Mesendoderm (in vitro differentiated cells): ENCODE results near the gene HRAS.
A peak's percentile ranks its signal among the peaks of the same experiment; 100 is the strongest.

Experiments
- DNase-seq: peaks from one replicate; pipeline ENCODE4 v3.0.0; 2013
- H2AK5ac ChIP-seq: 2 replicates; pipeline ENCODE4 v1.6.1; 2013; ENCODE audit warnings: low read length, inconsistent platforms
- H2BK120ac ChIP-seq: 2 replicates; pipeline ENCODE4 v1.6.1; 2013; ENCODE audit warnings: low read depth, mild to moderate bottlenecking, low read length, moderate library complexity, mixed read lengths
- H2BK15ac ChIP-seq: replicated peaks from 2 replicates; pipeline ENCODE4 v1.6.1; 2013; ENCODE audit warnings: low read depth, mild to moderate bottlenecking, moderate library complexity
- H2BK5ac ChIP-seq: 2 replicates; pipeline ENCODE4 v1.6.1; 2013; ENCODE audit warnings: low read length, inconsistent platforms
- H3K18ac ChIP-seq: 2 replicates; pipeline ENCODE4 v1.6.1; 2013; ENCODE audit warnings: mild to moderate bottlenecking, low read length, mixed read lengths
- H3K23ac ChIP-seq: one replicate; pipeline ENCODE4 v1.6.1; 2013; ENCODE audit warnings: low read length
- H3K27ac ChIP-seq: 2 replicates; pipeline ENCODE4 v1.5.1; 2013; ENCODE audit warnings: low read depth, mild to moderate bottlenecking, inconsistent platforms, low read length, moderate library complexity
- H3K27me3 ChIP-seq: 2 replicates; pipeline ENCODE4 v1.6.1; 2013; ENCODE audit warnings: low read length, control low read depth, mild to moderate bottlenecking, inconsistent platforms; ENCODE audit not compliant: insufficient read depth, poor library complexity
- H3K36me3 ChIP-seq: 2 replicates; pipeline ENCODE4 v1.6.1; 2013; ENCODE audit warnings: low read length, inconsistent platforms; ENCODE audit not compliant: control insufficient read depth, insufficient read depth
- H3K4ac ChIP-seq: one replicate; pipeline ENCODE4 v1.6.1; 2013; ENCODE audit warnings: low read depth, mild to moderate bottlenecking, low read length, moderate library complexity
- H3K4me1 ChIP-seq: 2 replicates; pipeline ENCODE4 v1.6.1; 2013; ENCODE audit warnings: low read depth, low read length, inconsistent platforms; ENCODE audit not compliant: control insufficient read depth
- H3K4me2 ChIP-seq: 2 replicates; pipeline ENCODE4 v1.6.1; 2013; ENCODE audit warnings: low read length
- H3K4me3 ChIP-seq: 2 replicates; pipeline ENCODE4 v1.5.1; 2013; ENCODE audit warnings: mild to moderate bottlenecking, low read length
- H3K56ac ChIP-seq: one replicate; pipeline ENCODE4 v1.6.1; 2013; ENCODE audit warnings: low read length
- H3K79me1 ChIP-seq: 2 replicates; pipeline ENCODE4 v1.6.1; 2013; ENCODE audit warnings: low read length, inconsistent platforms
- H3K79me2 ChIP-seq: 2 replicates; pipeline ENCODE4 v1.6.1; 2013; ENCODE audit warnings: mild to moderate bottlenecking, low read length; ENCODE audit not compliant: control insufficient read depth, insufficient read depth
- H3K9ac ChIP-seq: 2 replicates; pipeline ENCODE4 v1.6.1; 2013; ENCODE audit warnings: low read length, inconsistent platforms
- H4K5ac ChIP-seq: one replicate; pipeline ENCODE4 v1.6.1; 2013; ENCODE audit warnings: low read length
- H4K8ac ChIP-seq: one replicate; pipeline ENCODE4 v1.6.1; 2013; ENCODE audit warnings: low read depth, mild to moderate bottlenecking, control low read depth, low read length, moderate library complexity
- WGBS: extraction: QIAGEN DNeasy Blood & Tissue Kit; methylation state at CpG from one replicate; pipeline ENCODE4 v1.1.7; 2013; ENCODE audit warnings: low lambda C conversion rate, missing lambda C conversion rate; ENCODE audit not compliant: insufficient coverage; ENCODE audit errors: extremely low coverage; 5-methylcytosine and 5-hydroxymethylcytosine counted together

HRAS gene

DNA sequence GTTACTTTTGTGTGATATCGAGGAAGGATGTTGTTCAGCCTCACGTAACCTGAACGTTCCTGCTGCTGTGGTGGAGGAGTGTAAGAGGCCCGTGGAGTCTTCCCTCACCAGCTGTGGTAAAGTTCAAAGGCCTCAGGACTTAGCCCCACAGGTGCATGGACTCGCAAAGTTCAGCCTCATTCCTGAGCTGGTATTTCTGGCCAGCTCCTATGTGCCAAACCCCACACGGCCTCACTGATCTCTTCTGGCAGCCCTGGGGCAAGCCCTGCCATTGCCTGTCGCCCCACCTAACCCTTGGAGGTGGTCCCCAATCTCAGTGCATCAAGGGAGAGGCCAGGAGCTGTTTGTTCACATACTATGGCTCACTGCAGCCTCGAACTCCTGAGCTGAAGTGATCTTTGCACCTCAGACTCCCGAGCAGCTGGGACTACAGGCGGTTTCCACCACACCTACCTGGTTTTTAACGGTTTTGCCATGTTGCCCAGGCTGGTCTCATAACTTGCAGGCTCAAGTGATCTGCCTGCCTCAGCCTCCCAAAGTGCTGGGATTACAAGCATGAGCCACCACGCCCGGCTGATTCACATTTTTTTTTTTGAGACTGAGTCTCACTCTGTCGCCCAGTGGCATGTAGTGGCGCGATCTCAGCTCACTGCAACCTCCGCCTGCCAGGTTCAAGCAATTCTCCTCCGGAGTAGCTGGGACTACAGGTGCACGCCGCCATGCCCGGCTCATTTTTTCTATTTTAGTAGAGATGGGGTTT lies 43.1 kb upstream of the HRAS start:
- Histone ChIP-seq H3K23ac (no peak overlapping the region), H3K9ac (peak overlapping the region; percentile 95), H3K18ac (no peak overlapping the region), H4K8ac (no peak overlapping the region), H3K36me3 (peaks cover 4% of the 10 kb centered on the region), H3K4ac (no peak overlapping the region), H3K56ac (peak overlapping the region; percentile 7), H3K27ac (no peak overlapping the region), H3K4me2 (no peak overlapping the region), H2BK5ac (no peak overlapping the region), H3K79me2 (peaks cover 49% of the 10 kb centered on the region), H3K79me1 (peaks cover 18% of the 10 kb centered on the region), H3K4me3 (no peak overlapping the region), H2AK5ac (no peak overlapping the region), H2BK120ac (no peak overlapping the region), H4K5ac (no peak overlapping the region), H2BK15ac (no peak overlapping the region), H3K4me1 (peaks cover 3% of the 10 kb centered on the region), H3K27me3 (peaks cover 7% of the 10 kb centered on the region)
- no peak for DNase-seq
- no CpG with 5 or more reads among the region's 21 CpGs for WGBS

DNA sequence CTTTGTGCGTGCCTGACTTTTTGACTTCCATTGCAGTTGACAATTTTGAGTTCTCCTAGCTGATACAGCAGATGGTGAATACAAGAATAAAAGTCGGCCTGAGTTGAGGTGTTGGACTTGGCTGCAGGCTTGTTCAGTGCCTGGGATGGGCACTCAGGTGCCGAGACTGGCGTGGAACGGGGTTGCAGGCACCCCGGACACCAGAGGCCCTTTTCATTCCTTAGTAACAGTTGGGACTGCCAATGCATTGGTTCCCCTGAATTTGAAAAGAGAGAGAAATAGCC lies 42.2 kb upstream of the HRAS start:
- H3K79me1 ChIP-seq, result peaks cover 17% of the 10 kb centered on the region
- H3K27me3 ChIP-seq, result peaks cover 7% of the 10 kb centered on the region
- H3K56ac ChIP-seq, result peak overlapping the region; percentile 95
- H3K79me2 ChIP-seq, result peaks cover 49% of the 10 kb centered on the region
- H3K36me3 ChIP-seq, result peaks cover 3% of the 10 kb centered on the region
- no peak overlapping the region for H4K8ac ChIP-seq
- WGBS, result no CpG with 5 or more reads among the region's 6 CpGs
- no peak overlapping the region for H3K23ac ChIP-seq
- no peak overlapping the region for H2BK5ac ChIP-seq
- H4K5ac ChIP-seq, result no peak overlapping the region
- no peak overlapping the region for H2AK5ac ChIP-seq
- no peak overlapping the region for H3K18ac ChIP-seq
- H3K9ac ChIP-seq, result peak overlapping the region; percentile 95
- no peak overlapping the region for H3K4ac ChIP-seq
- H3K4me2 ChIP-seq, result peak overlapping the region; percentile 88
- no peak for DNase-seq
- H2BK120ac ChIP-seq, result no peak overlapping the region
- peaks cover 3% of the 10 kb centered on the region for H3K4me1 ChIP-seq
- peak overlapping the region; percentile 1 for H3K4me3 ChIP-seq
- H2BK15ac ChIP-seq, result no peak overlapping the region
- H3K27ac ChIP-seq, result no peak overlapping the region

DNA sequence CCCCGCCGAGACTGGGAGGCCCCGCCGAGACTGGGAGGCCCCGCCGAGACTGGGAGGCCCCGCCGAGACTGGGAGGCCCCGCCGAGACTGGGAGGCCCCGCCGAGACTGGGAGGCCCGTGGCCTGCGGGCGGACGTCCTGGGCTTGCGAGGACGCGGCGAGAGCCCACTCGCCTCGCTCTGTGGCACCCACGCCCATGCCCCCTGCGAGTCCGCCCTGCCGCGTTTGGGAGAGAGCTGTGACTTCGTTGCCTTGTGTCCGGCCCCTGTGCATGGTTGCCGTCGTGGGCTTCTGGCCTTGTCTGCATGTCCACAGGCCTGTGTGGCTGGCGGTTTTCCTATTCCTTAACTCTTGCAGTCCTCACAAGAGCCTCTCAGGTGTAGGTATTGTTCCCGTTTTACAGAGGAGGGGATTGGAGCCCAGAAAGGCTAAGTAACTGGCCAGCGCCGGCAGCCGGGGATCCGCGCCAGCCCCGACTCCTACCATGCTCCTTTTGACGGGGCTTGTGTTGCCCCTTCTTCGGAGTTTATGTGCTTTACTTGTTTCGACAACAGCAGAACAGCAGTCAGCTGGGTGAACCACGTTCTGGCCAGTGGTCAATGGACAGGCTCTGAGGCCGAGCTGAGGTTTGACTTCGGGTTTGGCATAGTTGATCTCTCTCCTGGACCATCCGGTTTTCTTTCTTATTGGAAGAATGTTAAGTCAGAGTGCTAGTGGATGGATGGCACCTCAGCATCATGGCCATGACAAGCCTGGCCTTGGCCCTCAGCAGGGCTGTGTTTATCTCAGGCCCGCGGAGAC lies 41.6 kb upstream of the HRAS start:
- Histone ChIP-seq H3K56ac (peak overlapping the region; percentile 95), H3K23ac (no peak overlapping the region), H2BK120ac (no peak overlapping the region), H2BK15ac (no peak overlapping the region), H3K4me1 (peaks cover 3% of the 10 kb centered on the region), H3K27ac (no peak overlapping the region), H2AK5ac (no peak overlapping the region), H3K79me2 (peaks cover 49% of the 10 kb centered on the region), H3K27me3 (peaks cover 7% of the 10 kb centered on the region), H3K4me2 (peak overlapping the region; percentile 88), H4K5ac (no peak overlapping the region), H3K18ac (no peak overlapping the region), H3K4ac (no peak overlapping the region), H3K79me1 (peaks cover 17% of the 10 kb centered on the region), H3K4me3 (peak overlapping the region; percentile 87), H3K36me3 (peaks cover 3% of the 10 kb centered on the region), H3K9ac (peak overlapping the region; percentile 95), H4K8ac (no peak overlapping the region), H2BK5ac (no peak overlapping the region)
- WGBS, result no CpG with 5 or more reads among the region's 48 CpGs
- DNase-seq, result no peak

DNA sequence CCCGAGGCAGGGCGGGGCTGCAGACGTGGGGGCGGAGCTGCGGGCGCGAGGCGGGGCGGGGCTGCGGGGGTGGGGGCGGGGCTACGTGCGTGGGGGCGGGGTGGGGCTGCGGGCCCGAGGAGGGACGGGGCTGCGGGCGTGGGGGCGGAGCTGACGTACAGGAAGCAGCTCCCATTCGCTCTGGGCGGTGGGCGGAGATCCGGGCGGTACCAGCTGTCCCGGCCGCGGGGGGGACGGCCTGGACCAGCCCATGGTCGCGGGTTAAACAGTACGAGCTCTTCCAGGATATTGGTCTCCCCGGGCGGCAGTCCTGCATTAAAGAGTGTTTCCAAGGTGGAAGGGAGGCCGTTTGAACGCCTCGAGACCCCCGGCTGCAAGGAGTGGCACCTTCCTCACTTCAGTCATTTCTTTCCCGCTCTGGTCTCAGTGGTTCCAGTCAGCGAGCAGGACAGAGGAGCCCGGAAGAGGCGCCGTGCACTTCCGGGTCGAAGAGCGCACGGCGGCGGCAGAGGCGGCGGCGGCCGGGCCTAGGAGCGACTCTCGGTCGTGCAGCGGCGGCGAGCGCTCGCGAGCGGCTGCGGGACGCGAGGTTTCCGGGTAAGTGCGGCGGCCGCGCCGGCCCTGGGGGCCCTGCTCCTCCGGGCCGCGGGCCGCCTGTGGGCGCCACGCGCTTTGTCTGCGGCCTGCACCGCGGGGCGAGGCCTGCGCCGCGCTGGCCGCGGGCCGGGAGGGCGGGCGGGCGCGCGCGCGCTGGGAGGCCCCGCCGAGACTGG lies 40.8 kb upstream of the HRAS start, which contains the start of gene PHRF1:
Gene PHRF1, plus strand, starts transcription at position 475 of the 773 bp plus-strand sequence. CDS start 5,043 bp downstream, outside the sequence.
- Histone ChIP-seq H2BK120ac (peak within 1 kb of the TSS; percentile 63), H4K5ac (no peak within 1 kb of the TSS), H3K9ac (peak within 1 kb of the TSS; percentile 95), H3K4ac (no peak within 1 kb of the TSS), H2BK15ac (no peak within 1 kb of the TSS), H3K23ac (peak within 1 kb of the TSS; percentile 72), H3K4me1 (peaks cover 3% of the 10 kb centered on the region), H3K56ac (peak within 1 kb of the TSS; percentile 96), H3K27ac (peak within 1 kb of the TSS; percentile 42), H3K36me3 (no peaks in the 10 kb centered on the region), H3K18ac (peak within 1 kb of the TSS; percentile 62), H3K4me3 (peak within 1 kb of the TSS; percentile 87), H2AK5ac (no peak within 1 kb of the TSS), H3K27me3 (peaks cover 7% of the 10 kb centered on the region), H2BK5ac (peak within 1 kb of the TSS; percentile 96), H3K79me2 (peaks cover 41% of the 10 kb centered on the region), H4K8ac (no peak within 1 kb of the TSS), H3K79me1 (peaks cover 10% of the 10 kb centered on the region), H3K4me2 (peak within 1 kb of the TSS; percentile 88)
- peak; percentile 96 for DNase-seq
- no CpG with 5 or more reads among the region's 99 CpGs for WGBS

DNA sequence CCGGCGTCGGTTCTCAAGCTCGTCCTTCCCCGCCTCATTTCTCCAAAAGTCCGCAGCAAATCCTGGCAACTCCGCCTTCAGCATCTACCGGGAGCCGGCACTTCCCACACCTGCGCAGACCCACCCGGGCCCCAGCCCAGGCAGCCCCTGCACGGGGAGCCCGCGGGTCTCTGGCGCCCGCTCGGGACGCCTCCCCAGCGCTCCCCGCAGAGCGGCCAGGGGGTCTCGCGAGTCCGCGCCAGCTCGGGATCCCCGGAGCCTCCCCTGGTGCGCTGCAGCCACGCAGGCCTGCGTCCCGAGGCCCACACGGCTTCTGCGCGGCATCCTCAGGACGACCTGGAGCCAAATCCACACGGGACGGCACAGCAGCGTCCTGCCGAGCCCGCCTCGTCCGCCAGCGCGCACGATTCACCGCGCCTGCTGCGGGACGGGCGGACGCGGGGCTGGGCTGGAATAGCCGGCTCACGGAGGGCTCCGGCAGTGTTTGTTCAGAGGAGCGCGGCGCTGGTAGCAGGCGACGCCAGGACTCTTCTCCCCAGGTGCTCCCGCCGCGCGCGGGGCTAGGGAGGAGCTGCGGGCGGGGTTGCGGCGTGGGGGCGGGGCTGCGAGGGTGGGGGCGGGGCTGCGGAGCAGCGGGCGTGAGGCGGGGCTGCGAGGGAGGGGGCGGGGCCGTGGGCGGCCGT lies 40.1 kb upstream of the HRAS start:
- Histone ChIP-seq H3K23ac (peak overlapping the region; percentile 72), H3K36me3 (no peaks in the 10 kb centered on the region), H3K4ac (no peak overlapping the region), H2AK5ac (no peak overlapping the region), H3K79me2 (peaks cover 37% of the 10 kb centered on the region), H4K8ac (no peak overlapping the region), H3K4me3 (peak overlapping the region; percentile 28), H2BK15ac (no peak overlapping the region), H3K18ac (peak overlapping the region; percentile 29), H2BK5ac (no peak overlapping the region), H3K4me2 (peak overlapping the region; percentile 75), H3K27me3 (peaks cover 7% of the 10 kb centered on the region), H3K4me1 (peaks cover 3% of the 10 kb centered on the region), H3K79me1 (peaks cover 8% of the 10 kb centered on the region), H4K5ac (no peak overlapping the region), H2BK120ac (no peak overlapping the region), H3K9ac (peak overlapping the region; percentile 77), H3K56ac (peak overlapping the region; percentile 91), H3K27ac (peak overlapping the region; percentile 42)
- peak; percentile 69 for DNase-seq
- no CpG with 5 or more reads among the region's 81 CpGs for WGBS
